Measurements from ENCODE around the gene KIRREL1.

KIRREL1 gene

GRCh38 chr1:158049853-158050252 lies 56.4 kb downstream of the KIRREL1 start:
- TF ChIP-seq CTCF (IDR thresholded peaks at IDR 0.05): no peak

GRCh38 chr1:158053276-158053675 lies 59.8 kb downstream of the KIRREL1 start:
- TF ChIP-seq CTCF (IDR thresholded peaks at IDR 0.05): no peak

- TF ChIP-seq CTCF (IDR thresholded peaks at IDR 0.05): no peak
Measured at GRCh38 chr1:158054721-158055120, 61.3 kb downstream of the KIRREL1 start.

GRCh38 chr1:158055854-158056253 lies 62.4 kb downstream of the KIRREL1 start:
- no peak for TF ChIP-seq CTCF (IDR thresholded peaks at IDR 0.05)

- no peak for TF ChIP-seq CTCF (IDR thresholded peaks at IDR 0.05)
Measured at GRCh38 chr1:158056498-158056897, 63.1 kb downstream of the KIRREL1 start.

GRCh38 chr1:158058237-158058985 lies 65.0 kb downstream of the KIRREL1 start:
- no peak for TF ChIP-seq CTCF (IDR thresholded peaks at IDR 0.05)

- no peak for TF ChIP-seq CTCF (IDR thresholded peaks at IDR 0.05)
Measured at GRCh38 chr1:158059984-158060383, 66.5 kb downstream of the KIRREL1 start.

GRCh38 chr1:158062174-158062573 lies 68.7 kb downstream of the KIRREL1 start:
- TF ChIP-seq CTCF (IDR thresholded peaks at IDR 0.05): no peak
